ENCODE data around the gene NKD2. TPM values are rescaled to one million over a fixed set of nuclear protein-coding genes. Genes with fewer than 3 reads are reported as not detected.

The NKD2 gene
- total RNA-seq, 1 experiment from 2014 or later: 0.21 TPM

GRCh38 chr5:1057485-1058082 is 49.0 kb downstream of the NKD2 start:
- Mint-ChIP-seq H3K9me3 (ENCODE audit: unreplicated experiment) (no peaks in the 10 kb centered on the region), H3K36me3 (ENCODE audit: insufficient read depth, unreplicated experiment) (no peaks in the 10 kb centered on the region), H3K27me3 (ENCODE audit: insufficient read depth, unreplicated experiment) (no peaks in the 10 kb centered on the region), H3K4me1 (ENCODE audit: insufficient read depth, unreplicated experiment) (no peaks in the 10 kb centered on the region), H3K27ac (ENCODE audit: low read depth, unreplicated experiment) (no peak overlapping the region), H3K4me3 (ENCODE audit: unreplicated experiment) (no peak overlapping the region)
- intact Hi-C loops (cut with micrococcal nuclease): no loop called here
- no TSS peak for BruUV-seq (replicated peaks)
- DNase-seq (ENCODE audit: unreplicated experiment): no peak
- ChIA-PET CTCF (interaction anchor here (0.6 kb wide), 1 partner anchor 69 kb away, joined by 3 read pairs; no protein-coding TSS in a partner anchor), POLR2A (interaction anchor here (0.5 kb wide), 1 partner anchor 21 kb away, joined by 3 read pairs; no protein-coding TSS in a partner anchor)
- no peak for TF ChIP-seq CTCF (IDR thresholded peaks at IDR 0.05; ENCODE audit: unreplicated experiment)

- no TSS peak for BruUV-seq (replicated peaks)
- no peaks in the 10 kb centered on the region for H3K36me3 Mint-ChIP-seq (ENCODE audit: insufficient read depth, unreplicated experiment)
- intact Hi-C loops (cut with micrococcal nuclease): no loop called here
- DNase-seq (ENCODE audit: unreplicated experiment): no peak
- no peaks in the 10 kb centered on the region for H3K9me3 Mint-ChIP-seq (ENCODE audit: unreplicated experiment)
- ChIA-PET POLR2A (no interaction called here), CTCF (interaction anchor here (0.6 kb wide), 2 partner anchors 70 to 227 kb away, joined by 3 read pairs; no protein-coding TSS in a partner anchor)
- H3K27ac Mint-ChIP-seq (ENCODE audit: low read depth, unreplicated experiment): no peak overlapping the region
- H3K4me3 Mint-ChIP-seq (ENCODE audit: unreplicated experiment): no peak overlapping the region
- H3K27me3 Mint-ChIP-seq (ENCODE audit: insufficient read depth, unreplicated experiment): no peaks in the 10 kb centered on the region
- no peaks in the 10 kb centered on the region for H3K4me1 Mint-ChIP-seq (ENCODE audit: insufficient read depth, unreplicated experiment)
- no peak for TF ChIP-seq CTCF (IDR thresholded peaks at IDR 0.05; ENCODE audit: unreplicated experiment)
Observed at GRCh38 chr5:1058083-1058945, 49.7 kb downstream of the NKD2 start.

- Mint-ChIP-seq H3K4me1 (ENCODE audit: insufficient read depth, unreplicated experiment) (no peaks in the 10 kb centered on the region), H3K27me3 (ENCODE audit: insufficient read depth, unreplicated experiment) (no peaks in the 10 kb centered on the region), H3K27ac (ENCODE audit: low read depth, unreplicated experiment) (no peak overlapping the region), H3K9me3 (ENCODE audit: unreplicated experiment) (no peaks in the 10 kb centered on the region), H3K4me3 (ENCODE audit: unreplicated experiment) (no peak overlapping the region), H3K36me3 (ENCODE audit: insufficient read depth, unreplicated experiment) (no peaks in the 10 kb centered on the region)
- DNase-seq (ENCODE audit: unreplicated experiment): no peak
- ChIA-PET POLR2A (no interaction called here), CTCF (no interaction called here)
- intact Hi-C loops (cut with micrococcal nuclease): no loop called here
- no peak for TF ChIP-seq CTCF (IDR thresholded peaks at IDR 0.05; ENCODE audit: unreplicated experiment)
- no TSS peak for BruUV-seq (replicated peaks)
Observed at GRCh38 chr5:1058988-1059883, 50.6 kb downstream of the NKD2 start.

GRCh38 chr5:1059884-1060263 is 51.3 kb downstream of the NKD2 start:
- no peaks in the 10 kb centered on the region for H3K4me1 Mint-ChIP-seq (ENCODE audit: insufficient read depth, unreplicated experiment)
- H3K27me3 Mint-ChIP-seq (ENCODE audit: insufficient read depth, unreplicated experiment): no peaks in the 10 kb centered on the region
- CTCF ChIA-PET: no interaction called here
- BruUV-seq (replicated peaks): no TSS peak
- intact Hi-C loops (cut with micrococcal nuclease): no loop called here
- H3K36me3 Mint-ChIP-seq (ENCODE audit: insufficient read depth, unreplicated experiment): no peaks in the 10 kb centered on the region
- H3K9me3 Mint-ChIP-seq (ENCODE audit: unreplicated experiment): no peaks in the 10 kb centered on the region
- no peak for TF ChIP-seq CTCF (IDR thresholded peaks at IDR 0.05; ENCODE audit: unreplicated experiment)
- no peak for DNase-seq (ENCODE audit: unreplicated experiment)
- no peak overlapping the region for H3K4me3 Mint-ChIP-seq (ENCODE audit: unreplicated experiment)
- POLR2A ChIA-PET: no interaction called here
- no peak overlapping the region for H3K27ac Mint-ChIP-seq (ENCODE audit: low read depth, unreplicated experiment)
